A375 (cell line): Measurements from ENCODE around the gene CHP1. TPM values are rescaled to one million over a fixed set of nuclear protein-coding genes. Genes with fewer than 3 reads are reported as not detected.

ENCODE experiments used
- total RNA-seq: library from RNA; depleted of rRNA; stranded (reverse); fragments of >200 nt; shearing (Covaris generic); gene quantifications from 2 replicates; pipeline ENCODE4 v1.2.3, GENCODE V29; 2014; rRNA removed

The CHP1 gene
- total RNA-seq: 61.7 and 98.3 TPM in 2 replicates

GRCh38 chr15:41230650-41231421, at the start of gene CHP1, which contains the start of gene EXD1:
CHP1 (plus strand) TSS chr15:41231268; CDS start chr15:41231383, 115 bp downstream.
EXD1 (minus strand) TSS chr15:41230757; CDS start chr15:41226575, 4,182 bp downstream.

Other genes with a start within 250 kb of the CHP1 start
- 27.9 and 39.7 TPM in 2 replicates for gene INO80, start 115.0 kb upstream of the CHP1 start, total RNA-seq
- gene EXD1, start 511 bp upstream of the CHP1 start, total RNA-seq: not detected in 2 replicates
- gene OIP5, start 101.3 kb downstream of the CHP1 start, total RNA-seq: 14.0 and 19.5 TPM in 2 replicates
- 126 and 131 TPM in 2 replicates for gene NUSAP1, start 101.6 kb downstream of the CHP1 start, total RNA-seq
- 38.1 and 39.1 TPM in 2 replicates for gene NDUFAF1, start 171.2 kb downstream of the CHP1 start, total RNA-seq
- gene RTF1, start 185.8 kb downstream of the CHP1 start, total RNA-seq: 18.8 and 26.3 TPM in 2 replicates